ENCODE results near the gene PI4K2A. TPM values are rescaled to one million over a fixed set of nuclear protein-coding genes. Genes with fewer than 3 reads are reported as not detected.

Gene PI4K2A
- polyA plus RNA-seq, 1 donor from 2014 or later, result 14.4 TPM

DNA sequence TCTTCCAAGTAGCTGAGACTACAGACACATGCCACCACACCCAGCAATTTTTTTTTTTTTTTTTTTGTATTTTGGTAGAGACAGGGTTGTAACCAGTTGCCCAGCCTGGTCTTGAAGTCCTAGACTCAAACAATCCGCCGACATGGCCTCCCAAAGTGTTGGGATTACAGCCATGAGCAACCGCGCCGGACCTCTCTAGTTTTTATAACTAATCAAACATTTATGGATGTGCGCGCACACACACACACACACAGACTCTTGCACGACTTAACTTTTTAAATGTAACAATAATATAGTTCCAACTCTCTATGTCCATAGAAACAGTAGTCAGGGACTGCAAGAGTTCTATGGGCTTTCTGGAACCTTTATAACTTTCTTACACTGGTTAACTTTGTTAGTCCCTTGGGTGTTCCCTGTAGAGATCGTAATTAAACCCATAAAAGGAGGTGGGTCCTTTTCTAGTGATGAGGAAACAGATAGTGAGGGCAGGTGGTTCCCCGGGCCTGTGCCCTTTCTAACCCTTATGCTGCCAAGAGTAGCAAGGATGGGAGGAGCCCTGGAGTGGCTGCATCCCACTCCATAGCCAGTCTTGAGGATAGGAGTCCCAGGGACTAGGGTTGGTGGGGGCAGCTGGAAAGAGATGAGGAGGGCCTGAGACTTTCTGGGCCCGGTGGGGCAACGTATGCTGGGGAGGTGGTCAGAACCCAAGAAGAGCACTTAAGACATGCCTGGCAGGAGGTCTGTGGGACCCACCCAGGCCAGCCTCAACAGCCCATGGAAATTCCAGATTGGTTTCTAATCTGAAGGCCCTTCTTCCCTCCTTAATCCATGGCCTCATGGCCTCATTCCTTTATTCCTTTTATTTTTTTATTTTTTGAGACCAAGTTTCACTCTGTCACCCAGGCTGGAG, 81.7 kb downstream of the PI4K2A start:
- no peak overlapping the region for H3K9ac ChIP-seq (ENCODE audit: low read length)

More for the DNA sequence above, 81.7 kb downstream of the PI4K2A start:
- no peaks in the 10 kb centered on the region for H3K27me3 ChIP-seq (ENCODE audit: insufficient read depth, low read depth, low read length)
- no peaks in the 10 kb centered on the region for H3K9me3 ChIP-seq (ENCODE audit: low read length)
- H4K20me1 ChIP-seq (ENCODE audit: insufficient read depth), result no peaks in the 10 kb centered on the region
- H3K36me3 ChIP-seq (ENCODE audit: insufficient read depth, low read length), result no peaks in the 10 kb centered on the region
- TF ChIP-seq TAF1 (IDR thresholded peaks at IDR 0.05; ENCODE audit: low read depth) (no peak), REST (IDR thresholded peaks at IDR 0.05; ENCODE audit: borderline replicate concordance) (no peak), RAD21 (conservative IDR thresholded peaks at IDR 0.05) (no peak), CTCF (IDR thresholded peaks at IDR 0.05; ENCODE audit: poor library complexity, severe bottlenecking) (no peak), EZH2 (IDR thresholded peaks at IDR 0.05; ENCODE audit: borderline replicate concordance, insufficient read depth, low read length, poor library complexity, severe bottlenecking) (no peak), SMC3 (conservative IDR thresholded peaks at IDR 0.05; ENCODE audit: poor library complexity) (no peak), EP300 (conservative IDR thresholded peaks at IDR 0.05; ENCODE audit: poor library complexity, severe bottlenecking) (no peak), POLR2AphosphoS5 (IDR thresholded peaks at IDR 0.05) (no peak), MXI1 (conservative IDR thresholded peaks at IDR 0.05; ENCODE audit: poor library complexity, severe bottlenecking) (no peak)
- no peak overlapping the region for H2AFZ ChIP-seq (ENCODE audit: low read depth, low read length)
- no peak overlapping the region for H3K27ac ChIP-seq (ENCODE audit: low read length)
- no peak overlapping the region for H3K4me2 ChIP-seq (ENCODE audit: low read length)
- H3K4me3 ChIP-seq (ENCODE audit: low read length), result no peak overlapping the region
- no peaks in the 10 kb centered on the region for H3K79me2 ChIP-seq (replicated peaks; ENCODE audit: insufficient read depth, low read length)
- no peaks in the 10 kb centered on the region for H3K9me2 ChIP-seq (ENCODE audit: insufficient read depth, low read length)
- H3F3A ChIP-seq (ENCODE audit: insufficient read depth, low read length, poor library complexity, severe bottlenecking), result no peaks in the 10 kb centered on the region

All from neural cell (in vitro differentiated cells).